ENCODE results near the gene APOBEC3A. TPM values are rescaled to one million over a fixed set of nuclear protein-coding genes. Genes with fewer than 3 reads are reported as not detected.

Gene APOBEC3A
- total and polyA plus RNA-seq, 2 of the 4 experiments (the other 2 are of a cell fraction) = not detected

DNA sequence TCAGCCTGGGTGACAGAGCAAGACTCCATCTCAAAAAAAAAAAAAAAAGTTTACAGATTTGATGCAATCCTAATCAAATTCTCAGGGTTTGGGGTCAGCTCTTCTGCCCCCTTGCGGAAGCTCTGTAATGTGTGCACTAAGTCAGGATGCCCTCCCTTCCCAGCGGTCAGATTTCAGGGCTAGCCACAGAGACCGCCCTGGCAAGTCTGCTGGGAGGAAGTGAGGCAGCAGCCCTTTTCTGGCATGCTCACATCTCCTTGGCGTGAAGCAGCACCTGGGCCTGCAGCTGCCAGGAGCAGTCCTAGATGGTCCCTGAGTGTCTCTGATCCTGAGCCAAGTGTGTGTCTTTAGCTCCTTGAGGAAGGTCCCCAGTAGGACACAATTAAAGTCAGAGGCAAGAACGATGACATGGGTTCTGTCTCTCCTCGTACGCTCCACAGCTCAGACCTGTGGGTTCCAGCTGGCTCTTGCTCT, 45.8 kb downstream of the APOBEC3A start (continued):
- TF ChIP-seq RAD21 (IDR thresholded peaks at IDR 0.05; ENCODE audit: low read length) (peak; percentile 72), NFE2L2 (IDR thresholded peaks at IDR 0.05; ENCODE audit: low read depth, low read length) (no peak)

GRCh38 chr22:39007177-39007576, 49.8 kb downstream of the APOBEC3A start:
- WGBS, 2 experiments (ENCODE audit: extremely low coverage in 2 of 2, insufficient read length in 1 of 2) = no CpG with 5 or more reads among the region's 5 CpGs
- Histone ChIP-seq H3K56ac (ENCODE audit: extremely low read depth, insufficient read depth, low read length) (no peak overlapping the region), H3K23ac (ENCODE audit: low read depth, low read length) (no peak overlapping the region), H2AK9ac (replicated peaks; ENCODE audit: low read depth, low read length, poor library complexity) (no peak overlapping the region), H2BK5ac (ENCODE audit: low read depth, low read length, poor library complexity, severe bottlenecking) (no peak overlapping the region), H3K9me1 (ENCODE audit: insufficient read depth, low read length) (no peaks in the 10 kb centered on the region), H3K18ac (ENCODE audit: low read depth, low read length) (no peak overlapping the region), H4K5ac (ENCODE audit: low read depth, low read length) (no peak overlapping the region), H2BK15ac (ENCODE audit: low read depth, low read length) (no peak overlapping the region), H3K4me1 (ENCODE audit: control insufficient read depth, insufficient read depth, low read length) (peaks cover 3% of the 10 kb centered on the region), H3K79me1 (ENCODE audit: low read depth in 1 of 2, low read length in 2 of 2) (no peaks in the 10 kb centered on the region), H3K27ac (ENCODE audit: insufficient read depth, low read length) (no peak overlapping the region), H4K8ac (ENCODE audit: low read depth in 2 of 2, low read length in 2 of 2) (no peak overlapping the region), H4K20me1 (ENCODE audit: insufficient read depth, low read length) (no peaks in the 10 kb centered on the region), H3K27me3 (ENCODE audit: control insufficient read depth, insufficient read depth, low read length) (no peaks in the 10 kb centered on the region), H3K9me3 (ENCODE audit: control insufficient read depth, insufficient read depth, low read length) (no peaks in the 10 kb centered on the region), H2AFZ (replicated peaks; ENCODE audit: low read length, poor library complexity) (no peak overlapping the region), H3K4ac (ENCODE audit: low read depth, low read length) (no peak overlapping the region), H3K9ac (ENCODE audit: low read depth, low read length) (no peak overlapping the region), H2BK120ac (ENCODE audit: low read depth, low read length) (no peak overlapping the region), H3K36me3 (ENCODE audit: control insufficient read depth, insufficient read depth, low read length) (no peaks in the 10 kb centered on the region), H3K14ac (replicated peaks; ENCODE audit: low read depth, low read length) (no peak overlapping the region), H3K4me2 (ENCODE audit: low read depth, low read length) (no peak overlapping the region), H2BK20ac (ENCODE audit: low read depth, low read length) (no peak overlapping the region), H2AK5ac (ENCODE audit: low read depth, low read length) (no peak overlapping the region), H3K4me3 (ENCODE audit: insufficient read depth, low read depth, low read length) (no peak overlapping the region), H4K91ac (ENCODE audit: insufficient read depth, low read depth, low read length) (no peak overlapping the region)
- TF ChIP-seq MAFK (IDR thresholded peaks at IDR 0.05; ENCODE audit: low read depth, low read length) = no peak
- TF ChIP-seq, protein P1, sequence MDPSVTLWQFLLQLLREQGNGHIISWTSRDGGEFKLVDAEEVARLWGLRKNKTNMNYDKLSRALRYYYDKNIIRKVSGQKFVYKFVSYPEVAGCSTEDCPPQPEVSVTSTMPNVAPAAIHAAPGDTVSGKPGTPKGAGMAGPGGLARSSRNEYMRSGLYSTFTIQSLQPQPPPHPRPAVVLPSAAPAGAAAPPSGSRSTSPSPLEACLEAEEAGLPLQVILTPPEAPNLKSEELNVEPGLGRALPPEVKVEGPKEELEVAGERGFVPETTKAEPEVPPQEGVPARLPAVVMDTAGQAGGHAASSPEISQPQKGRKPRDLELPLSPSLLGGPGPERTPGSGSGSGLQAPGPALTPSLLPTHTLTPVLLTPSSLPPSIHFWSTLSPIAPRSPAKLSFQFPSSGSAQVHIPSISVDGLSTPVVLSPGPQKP (IDR thresholded peaks at IDR 0.05; ENCODE audit: borderline replicate concordance, low read depth, low read length) = no peak
- TF ChIP-seq USF2 (IDR thresholded peaks at IDR 0.05; ENCODE audit: low read depth, low read length) = no peak
- TF ChIP-seq NFE2L2 (IDR thresholded peaks at IDR 0.05; ENCODE audit: low read depth, low read length) = no peak
- no peak for TF ChIP-seq POLR2A (IDR thresholded peaks at IDR 0.05; ENCODE audit: low read depth, low read length)
- no peak for TF ChIP-seq RAD21 (IDR thresholded peaks at IDR 0.05; ENCODE audit: low read length)
- no peak for TF ChIP-seq CHD1 (IDR thresholded peaks at IDR 0.05; ENCODE audit: low read depth, low read length)
- no peak for TF ChIP-seq RCOR1 (IDR thresholded peaks at IDR 0.05; ENCODE audit: insufficient replicate concordance, low read length)
- TF ChIP-seq CEBPB (IDR thresholded peaks at IDR 0.05; ENCODE audit: low read depth, low read length) = no peak
- TF ChIP-seq MAZ (IDR thresholded peaks at IDR 0.05; ENCODE audit: borderline replicate concordance, low read depth, low read length) = no peak
- TF ChIP-seq CTCF (conservative IDR thresholded peaks at IDR 0.05; ENCODE audit: low read depth, low read length) = no peak
- no peak for TF ChIP-seq RFX5 (IDR thresholded peaks at IDR 0.05; ENCODE audit: low read depth, low read length)
- no peak for TF ChIP-seq SMC3 (IDR thresholded peaks at IDR 0.05; ENCODE audit: low read depth, low read length)
- no peak for TF ChIP-seq FOS (IDR thresholded peaks at IDR 0.05; ENCODE audit: low read depth, low read length)
- ChIA-PET POLR2A (ENCODE audit: unreplicated experiment) (no interaction called here), CTCF (interaction anchor here (1.1 kb wide), 1 partner anchor 143 kb away, joined by 3 read pairs; no protein-coding TSS in a partner anchor)
- dilution Hi-C loops (cut with HindIII; ENCODE audit: low sequenced_read_pairs, unreplicated experiment) (no loop called here), intact Hi-C loops (cut with micrococcal nuclease) (loop anchor here (1.0 to 10.0 kb wide), 2 partner anchors 111 to 308 kb away; partner anchors contain the start of gene RPL3), in situ Hi-C loops (cut with MboI; ENCODE audit: low sequenced_read_pairs) (loop anchor here (10.0 kb wide), 2 partner anchors 242 to 308 kb away; partner anchors contain the start of gene RPL3)
- DNase-seq (no peak), ATAC-seq (ENCODE audit: low read depth) (no peak)
- no TSS peak for BruUV-seq (replicated peaks)
